Hepatocyte (in vitro differentiated cells): Measurements from ENCODE around the gene CUL9. TPM values are rescaled to one million over a fixed set of nuclear protein-coding genes. Genes with fewer than 3 reads are reported as not detected.

Experiments used
- DNase-seq: peaks from one replicate; pipeline ENCODE4 v3.0.0-alpha.2; 2016; ENCODE audit warnings: low spot score
- H2AFZ ChIP-seq: fragments of 200-600 bp; sonication (generic); 2 replicates; pipeline ENCODE4 v1.6.0; 2016; ENCODE audit warnings: antibody characterized with exemption, mild to moderate bottlenecking
- H3K27ac ChIP-seq: fragments of 200-600 bp; sonication (generic); 2 replicates; pipeline ENCODE4 v1.5.1; 2016; ENCODE audit warnings: mild to moderate bottlenecking
- H3K27me3 ChIP-seq: fragments of 200-600 bp; sonication (generic); 2 replicates; pipeline ENCODE4 v1.6.1; 2016
- H3K36me3 ChIP-seq: fragments of 200-600 bp; sonication (generic); replicated peaks from 2 replicates; pipeline ENCODE4 v1.5.1; 2016; ENCODE audit warnings: low read depth; ENCODE audit not compliant: insufficient read depth
- H3K4me1 ChIP-seq: fragments of 200-600 bp; sonication (generic); 2 replicates; pipeline ENCODE4 v1.5.1; 2016; ENCODE audit warnings: mild to moderate bottlenecking, moderate library complexity; ENCODE audit not compliant: insufficient read depth
- H3K4me2 ChIP-seq: fragments of 200-600 bp; sonication (generic); 2 replicates; pipeline ENCODE4 v1.6.0; 2016
- H3K4me3 ChIP-seq: fragments of 200-600 bp; sonication (generic); 2 replicates; pipeline ENCODE4 v1.5.1; 2016; ENCODE audit warnings: mild to moderate bottlenecking
- H3K79me2 ChIP-seq: fragments of 200-600 bp; sonication (generic); 2 replicates; pipeline ENCODE4 v1.6.0; 2017; ENCODE audit warnings: mild to moderate bottlenecking
- H3K9me2 ChIP-seq: fragments of 200-600 bp; sonication (generic); replicated peaks from 2 replicates; pipeline ENCODE4 v1.6.0; 2017; ENCODE audit warnings: mild to moderate bottlenecking; ENCODE audit not compliant: insufficient read depth
- H3K9me3 ChIP-seq: fragments of 200-600 bp; sonication (generic); 2 replicates; pipeline ENCODE4 v1.5.1; 2016; ENCODE audit warnings: low read depth, mild to moderate bottlenecking
- H4K20me1 ChIP-seq: fragments of 200-600 bp; sonication (generic); 2 replicates; pipeline ENCODE4 v1.6.0; 2016; ENCODE audit warnings: mild to moderate bottlenecking; ENCODE audit not compliant: insufficient read depth, poor library complexity, severe bottlenecking
- EZH2 ChIP-seq: fragments of 200-600 bp; sonication (generic); IDR thresholded peaks from 2 replicates; pipeline ENCODE4 v1.6.1; 2016; ENCODE audit warnings: antibody characterized with exemption, mild to moderate bottlenecking, borderline replicate concordance
- EZH2phosphoT487 ChIP-seq: fragments of 200-600 bp; sonication (generic); IDR thresholded peaks from one replicate; pipeline ENCODE4 v1.6.1; 2018; ENCODE audit warnings: antibody characterized with exemption, mild to moderate bottlenecking, low read depth, moderate library complexity; ENCODE audit not compliant: unreplicated experiment, severe bottlenecking
- WGBS: methylation state at CpG from one replicate; pipeline ENCODE4 v1.1.6; 2016; ENCODE audit warnings: low lambda C conversion rate; ENCODE audit errors: missing lambda C conversion rate; 5-methylcytosine and 5-hydroxymethylcytosine counted together
- polyA plus RNA-seq: library from polyadenylated mRNA; unstranded; fragments of >200 nt; fragmentation: Nextera tagmentation; extraction: Ambion mirVana; gene quantifications from 2 replicates; pipeline ENCODE4 v1.2.1, GENCODE V29; 2016
- total RNA-seq: library from RNA; depleted of rRNA; stranded (reverse); fragments of >200 nt; gene quantifications from 2 replicates; pipeline ENCODE4 v1.2.3, GENCODE V29; 2014
- TF ChIP-seq, protein P1 (sequence below): fragments of 200-600 bp; sonication (generic); IDR thresholded peaks from 2 replicates; pipeline ENCODE4 v1.5.1; 2016; ENCODE audit warnings: antibody characterized with exemption, mild to moderate bottlenecking; ENCODE audit not compliant: poor library complexity

Gene CUL9
- total and polyA plus RNA-seq, 2 experiments from 2014 or later = 20.1 to 26.2 TPM

DNA sequence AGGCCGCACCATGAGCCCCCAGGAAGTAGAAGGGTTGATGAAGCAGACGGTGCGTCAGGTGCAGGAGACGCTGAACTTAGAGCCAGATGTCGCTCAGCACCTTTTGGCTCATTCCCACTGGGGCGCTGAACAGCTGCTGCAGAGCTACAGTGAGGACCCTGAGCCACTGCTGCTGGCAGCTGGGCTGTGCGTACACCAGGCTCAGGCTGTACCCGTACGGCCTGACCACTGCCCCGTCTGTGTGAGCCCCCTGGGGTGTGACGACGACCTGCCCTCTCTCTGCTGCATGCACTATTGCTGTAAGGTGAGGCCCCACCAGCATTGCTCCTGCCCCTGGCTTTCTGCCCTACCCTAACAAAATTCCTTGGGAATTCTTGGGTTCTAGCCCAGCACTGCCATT, 34.2 kb downstream of the CUL9 start:
- Histone ChIP-seq H3K4me1 (no peaks in the 10 kb centered on the region), H3K27me3 (no peaks in the 10 kb centered on the region), H4K20me1 (no peaks in the 10 kb centered on the region), H3K36me3 (no peaks in the 10 kb centered on the region), H3K27ac (no peak overlapping the region), H3K4me3 (no peak overlapping the region), H3K9me3 (no peaks in the 10 kb centered on the region), H3K4me2 (no peak overlapping the region), H2AFZ (no peak overlapping the region), H3K9me2 (no peaks in the 10 kb centered on the region), H3K79me2 (no peaks in the 10 kb centered on the region)
- TF ChIP-seq, protein P1, sequence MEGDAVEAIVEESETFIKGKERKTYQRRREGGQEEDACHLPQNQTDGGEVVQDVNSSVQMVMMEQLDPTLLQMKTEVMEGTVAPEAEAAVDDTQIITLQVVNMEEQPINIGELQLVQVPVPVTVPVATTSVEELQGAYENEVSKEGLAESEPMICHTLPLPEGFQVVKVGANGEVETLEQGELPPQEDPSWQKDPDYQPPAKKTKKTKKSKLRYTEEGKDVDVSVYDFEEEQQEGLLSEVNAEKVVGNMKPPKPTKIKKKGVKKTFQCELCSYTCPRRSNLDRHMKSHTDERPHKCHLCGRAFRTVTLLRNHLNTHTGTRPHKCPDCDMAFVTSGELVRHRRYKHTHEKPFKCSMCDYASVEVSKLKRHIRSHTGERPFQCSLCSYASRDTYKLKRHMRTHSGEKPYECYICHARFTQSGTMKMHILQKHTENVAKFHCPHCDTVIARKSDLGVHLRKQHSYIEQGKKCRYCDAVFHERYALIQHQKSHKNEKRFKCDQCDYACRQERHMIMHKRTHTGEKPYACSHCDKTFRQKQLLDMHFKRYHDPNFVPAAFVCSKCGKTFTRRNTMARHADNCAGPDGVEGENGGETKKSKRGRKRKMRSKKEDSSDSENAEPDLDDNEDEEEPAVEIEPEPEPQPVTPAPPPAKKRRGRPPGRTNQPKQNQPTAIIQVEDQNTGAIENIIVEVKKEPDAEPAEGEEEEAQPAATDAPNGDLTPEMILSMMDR = no peak
- TF ChIP-seq EZH2phosphoT487 (no peak), EZH2 (no peak)
- WGBS = 96% methylated on average over 12 of the region's 12 CpGs
- no peak for DNase-seq

GRCh38 chr6:43217351-43217750, 35.4 kb downstream of the CUL9 start:
- Histone ChIP-seq H3K27me3 (no peaks in the 10 kb centered on the region), H3K4me2 (no peak overlapping the region), H3K36me3 (no peaks in the 10 kb centered on the region), H3K9me3 (no peaks in the 10 kb centered on the region), H3K4me3 (no peak overlapping the region), H3K4me1 (no peaks in the 10 kb centered on the region), H4K20me1 (no peaks in the 10 kb centered on the region), H2AFZ (no peak overlapping the region), H3K9me2 (no peaks in the 10 kb centered on the region), H3K79me2 (no peaks in the 10 kb centered on the region), H3K27ac (no peak overlapping the region)
- TF ChIP-seq, protein P1 = no peak
- TF ChIP-seq EZH2 = no peak
- no peak for TF ChIP-seq EZH2phosphoT487
- no peak for DNase-seq
- 96% methylated on average over 5 of the region's 5 CpGs for WGBS

DNA sequence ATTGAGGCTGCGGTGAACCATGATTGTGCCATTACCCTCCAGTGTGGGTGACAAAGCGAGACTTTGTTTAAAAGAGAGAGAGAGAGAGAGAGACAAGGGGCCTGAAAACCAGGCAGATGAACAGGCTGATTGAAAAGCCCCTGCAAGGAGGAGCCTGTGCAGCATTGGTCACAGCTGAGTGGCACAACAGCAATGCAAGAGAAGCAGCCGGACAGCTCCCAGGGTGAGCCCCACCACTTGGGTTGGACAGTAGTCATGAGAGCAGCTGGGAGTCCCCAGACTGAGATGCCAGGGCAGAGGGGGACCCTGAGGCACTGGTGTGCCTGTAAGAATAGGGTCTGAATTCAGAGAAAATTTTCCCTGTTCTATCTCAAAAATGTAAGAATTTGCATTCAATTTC, 37.1 kb downstream of the CUL9 start:
- Histone ChIP-seq H3K4me3 (no peak overlapping the region), H4K20me1 (no peaks in the 10 kb centered on the region), H2AFZ (no peak overlapping the region), H3K4me2 (no peak overlapping the region), H3K79me2 (no peaks in the 10 kb centered on the region), H3K27me3 (no peaks in the 10 kb centered on the region), H3K27ac (no peak overlapping the region), H3K4me1 (no peaks in the 10 kb centered on the region), H3K36me3 (no peaks in the 10 kb centered on the region), H3K9me2 (no peaks in the 10 kb centered on the region), H3K9me3 (no peaks in the 10 kb centered on the region)
- DNase-seq = no peak
- WGBS = 93% methylated on average over 3 of the region's 3 CpGs
- TF ChIP-seq, protein P1 = no peak
- no peak for TF ChIP-seq EZH2phosphoT487
- no peak for TF ChIP-seq EZH2

DNA sequence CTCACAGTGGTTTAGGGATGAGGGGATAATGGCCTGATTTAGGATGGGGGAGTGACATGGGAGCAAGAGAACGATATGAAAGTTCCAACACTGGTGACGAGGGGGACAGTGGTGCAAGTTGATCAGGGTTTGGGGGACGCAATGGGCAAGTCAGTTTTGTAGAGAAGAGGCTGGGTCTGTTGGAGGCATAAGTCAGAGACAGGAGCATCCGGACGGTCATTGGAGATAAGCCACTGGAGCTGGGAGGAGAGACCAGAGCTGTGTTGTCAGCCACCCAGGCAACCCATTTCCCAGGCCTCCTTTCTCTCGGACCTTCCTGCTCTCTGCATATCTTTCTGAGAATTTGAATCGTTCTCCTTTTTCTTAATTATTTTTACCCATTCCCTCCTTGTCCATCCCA, 37.8 kb downstream of the CUL9 start:
- Histone ChIP-seq H3K4me2 (no peak overlapping the region), H2AFZ (no peak overlapping the region), H3K27ac (no peak overlapping the region), H3K79me2 (no peaks in the 10 kb centered on the region), H4K20me1 (no peaks in the 10 kb centered on the region), H3K4me1 (no peaks in the 10 kb centered on the region), H3K9me3 (no peaks in the 10 kb centered on the region), H3K36me3 (no peaks in the 10 kb centered on the region), H3K9me2 (no peaks in the 10 kb centered on the region), H3K27me3 (no peaks in the 10 kb centered on the region), H3K4me3 (no peak overlapping the region)
- DNase-seq = no peak
- TF ChIP-seq EZH2 (no peak), EZH2phosphoT487 (no peak)
- TF ChIP-seq, protein P1 = no peak
- 93% methylated on average over 7 of the region's 7 CpGs for WGBS
